ENCODE results near the gene SPATS2.
"Not testable (repeated sequence)": the region's sequence is repeated elsewhere in the genome, so short reads cannot be mapped to it uniquely, and the experiment has no call there.

The SPATS2 gene

DNA sequence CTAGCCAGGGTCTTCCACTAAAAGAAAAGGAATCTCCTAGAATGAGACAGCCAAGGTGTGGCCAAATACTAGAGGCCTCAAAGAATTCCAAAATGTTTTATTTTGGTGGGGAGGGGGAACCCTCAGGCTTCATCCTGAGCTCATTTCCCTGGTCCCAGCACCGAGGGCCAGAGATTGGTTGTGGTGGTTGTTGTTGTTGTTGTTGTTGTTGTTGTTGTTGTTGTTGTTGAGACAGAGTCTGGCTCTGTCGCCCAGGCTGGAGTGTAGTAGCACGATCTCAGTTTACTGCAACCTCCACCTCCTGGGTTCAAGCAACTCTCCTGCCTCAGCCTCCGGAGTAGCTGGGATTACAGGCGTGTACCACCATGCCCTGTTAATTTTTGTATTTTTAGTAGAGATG, 166.9 kb downstream of the SPATS2 start:
- H3K36me3 ChIP-seq (ENCODE audit: insufficient read depth, low read length); H3K4me3 ChIP-seq (ENCODE audit: low read length); H2AFZ ChIP-seq (ENCODE audit: low read depth, low read length); H3K9me3 ChIP-seq (ENCODE audit: low read length): not testable (repeated sequence)
- peaks cover 31% of the 10 kb centered on the region for H3K27me3 ChIP-seq (ENCODE audit: insufficient read depth, low read length)
- peaks cover 14% of the 10 kb centered on the region for H3K4me1 ChIP-seq (ENCODE audit: insufficient read depth, low read length)

DNA sequence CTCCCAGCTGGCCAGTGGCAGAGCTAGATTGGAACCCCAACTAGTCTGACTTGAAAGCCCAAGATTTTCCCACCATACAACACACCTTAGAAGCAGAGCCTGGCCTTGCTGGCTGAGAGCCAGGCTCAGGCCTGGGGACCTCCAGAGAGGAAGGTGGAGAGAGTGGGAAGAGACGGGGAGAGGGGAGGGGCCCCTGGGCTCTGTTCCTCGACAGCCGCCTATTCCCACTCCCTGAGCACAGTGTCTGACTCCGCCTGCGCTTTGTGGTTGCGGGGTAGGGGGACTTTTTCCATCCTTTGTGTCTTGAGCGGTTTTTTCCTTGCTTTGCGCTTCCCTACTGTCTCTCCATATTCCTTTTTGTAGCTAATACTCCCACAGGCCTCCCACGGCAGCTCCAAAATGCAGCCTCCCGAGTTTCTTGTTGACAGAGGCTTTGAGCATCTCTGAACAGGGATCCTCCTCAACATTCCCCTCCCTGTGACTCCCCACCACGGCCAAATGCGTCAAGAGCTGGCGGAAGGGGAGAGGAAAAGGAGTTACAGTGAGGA, 167.5 kb downstream of the SPATS2 start:
- H3K9me3 ChIP-seq (ENCODE audit: low read length): no peaks in the 10 kb centered on the region
- peaks cover 37% of the 10 kb centered on the region for H3K27me3 ChIP-seq (ENCODE audit: insufficient read depth, low read length)
- peaks cover 14% of the 10 kb centered on the region for H3K4me1 ChIP-seq (ENCODE audit: insufficient read depth, low read length)

DNA sequence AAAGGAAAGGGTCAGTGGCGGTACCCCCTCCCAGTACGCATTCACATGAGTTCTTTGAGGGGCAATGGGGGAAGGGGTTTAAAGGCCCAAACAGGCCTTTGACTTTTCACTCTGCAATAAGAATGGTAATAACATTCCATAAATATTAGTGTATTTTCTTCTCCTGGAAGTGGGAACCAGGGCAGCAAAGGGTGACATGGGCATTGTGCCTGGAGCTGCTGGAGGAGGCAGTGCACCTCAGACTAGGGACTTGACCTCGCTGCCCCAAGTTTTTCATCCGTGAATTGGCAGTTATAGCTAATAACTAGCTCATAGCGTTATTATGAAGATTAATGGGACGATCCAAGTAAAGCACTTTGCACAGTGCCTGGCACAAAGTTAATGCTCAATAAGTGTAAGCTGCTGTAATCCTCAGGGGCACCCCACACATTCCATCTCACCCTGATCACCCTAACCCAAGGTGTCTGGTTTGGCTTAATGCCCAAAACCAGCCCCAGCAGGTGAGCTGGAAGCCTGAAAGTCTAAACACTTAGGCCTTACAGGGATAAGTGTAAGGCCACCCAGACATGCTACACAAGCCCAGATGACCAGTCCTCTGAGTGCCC, 168.8 kb downstream of the SPATS2 start:
- Histone ChIP-seq H2AFZ (ENCODE audit: low read depth, low read length) (no peak overlapping the region), H3K4me3 (ENCODE audit: low read length) (no peak overlapping the region), H3K4me1 (ENCODE audit: insufficient read depth, low read length) (peaks cover 14% of the 10 kb centered on the region), H3K9me3 (ENCODE audit: low read length) (no peaks in the 10 kb centered on the region), H3K27me3 (ENCODE audit: insufficient read depth, low read length) (peaks cover 49% of the 10 kb centered on the region), H3K36me3 (ENCODE audit: insufficient read depth, low read length) (no peaks in the 10 kb centered on the region)

More for the DNA sequence above, 167.5 kb downstream of the SPATS2 start:
- H2AFZ ChIP-seq (ENCODE audit: low read depth, low read length): no peak overlapping the region
- peaks cover 2% of the 10 kb centered on the region for H3K36me3 ChIP-seq (ENCODE audit: insufficient read depth, low read length)
- no peak overlapping the region for H3K4me3 ChIP-seq (ENCODE audit: low read length)

DNA sequence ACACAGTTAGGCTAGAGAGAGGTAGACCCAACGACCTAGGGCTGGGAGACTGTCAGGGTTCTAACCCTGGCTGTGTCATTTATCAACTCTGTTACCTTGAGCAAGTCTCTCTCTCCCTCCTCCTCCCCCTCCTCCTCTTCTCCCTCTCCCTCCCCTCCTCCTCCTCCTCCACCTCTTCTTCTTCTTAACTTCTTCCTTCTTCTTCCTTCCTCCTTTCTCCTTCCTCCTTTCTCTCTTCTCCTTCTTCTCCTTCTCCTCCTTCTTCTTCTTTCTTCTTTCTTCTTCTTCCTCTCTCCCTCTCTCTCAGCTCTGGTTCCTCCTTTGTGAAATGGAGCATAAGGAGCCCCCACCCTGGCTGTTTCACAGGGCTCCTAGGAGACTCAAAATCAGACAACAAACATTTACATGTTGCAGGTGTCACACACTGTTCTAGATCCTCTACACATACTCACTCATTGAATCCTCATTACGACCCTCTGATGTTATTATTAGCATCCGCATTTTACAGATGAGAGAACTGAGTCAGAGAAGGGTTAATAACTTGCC, 169.3 kb downstream of the SPATS2 start:
- Histone ChIP-seq H3K9me3 (ENCODE audit: low read length) (no peaks in the 10 kb centered on the region), H3K27me3 (ENCODE audit: insufficient read depth, low read length) (peaks cover 55% of the 10 kb centered on the region), H3K4me1 (ENCODE audit: insufficient read depth, low read length) (peaks cover 14% of the 10 kb centered on the region)

DNA sequence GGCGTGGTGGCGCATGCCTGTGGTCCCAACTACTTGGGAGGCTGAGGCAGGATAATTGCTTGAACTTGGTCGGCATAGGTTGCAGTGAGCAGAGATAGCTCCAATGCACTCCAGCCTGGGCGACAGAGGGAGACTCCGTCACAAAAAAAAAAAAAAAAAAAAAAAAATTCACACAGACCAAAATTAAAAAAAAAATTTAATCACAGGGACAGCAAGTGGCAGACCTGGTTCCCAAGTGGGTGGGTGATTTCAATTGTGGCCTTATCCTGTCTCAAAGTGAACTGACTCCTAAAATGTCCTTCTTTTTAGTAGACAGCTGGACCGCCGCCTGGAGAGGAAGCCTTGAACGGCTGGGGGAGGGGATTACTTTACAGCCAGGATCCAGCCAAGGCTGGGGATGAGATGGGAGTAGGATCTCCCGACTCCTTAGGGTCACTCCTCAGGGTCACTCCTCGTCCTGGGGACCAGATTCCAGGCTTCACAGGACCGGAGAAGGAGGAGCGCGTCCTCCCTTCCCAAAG, 170.0 kb downstream of the SPATS2 start:
- H2AFZ ChIP-seq (ENCODE audit: low read depth, low read length): peak overlapping the region; percentile 85
- H3K4me3 ChIP-seq (ENCODE audit: low read length): peak overlapping the region; percentile 48
- no peaks in the 10 kb centered on the region for H3K36me3 ChIP-seq (ENCODE audit: insufficient read depth, low read length)
- no peaks in the 10 kb centered on the region for H3K9me3 ChIP-seq (ENCODE audit: low read length)
- H3K27me3 ChIP-seq (ENCODE audit: insufficient read depth, low read length): peaks cover 61% of the 10 kb centered on the region
- peaks cover 14% of the 10 kb centered on the region for H3K4me1 ChIP-seq (ENCODE audit: insufficient read depth, low read length)

More for the DNA sequence above, 169.3 kb downstream of the SPATS2 start:
- Histone ChIP-seq H2AFZ (ENCODE audit: low read depth, low read length) (no peak overlapping the region), H3K4me3 (ENCODE audit: low read length) (no peak overlapping the region), H3K36me3 (ENCODE audit: insufficient read depth, low read length) (no peaks in the 10 kb centered on the region)

DNA sequence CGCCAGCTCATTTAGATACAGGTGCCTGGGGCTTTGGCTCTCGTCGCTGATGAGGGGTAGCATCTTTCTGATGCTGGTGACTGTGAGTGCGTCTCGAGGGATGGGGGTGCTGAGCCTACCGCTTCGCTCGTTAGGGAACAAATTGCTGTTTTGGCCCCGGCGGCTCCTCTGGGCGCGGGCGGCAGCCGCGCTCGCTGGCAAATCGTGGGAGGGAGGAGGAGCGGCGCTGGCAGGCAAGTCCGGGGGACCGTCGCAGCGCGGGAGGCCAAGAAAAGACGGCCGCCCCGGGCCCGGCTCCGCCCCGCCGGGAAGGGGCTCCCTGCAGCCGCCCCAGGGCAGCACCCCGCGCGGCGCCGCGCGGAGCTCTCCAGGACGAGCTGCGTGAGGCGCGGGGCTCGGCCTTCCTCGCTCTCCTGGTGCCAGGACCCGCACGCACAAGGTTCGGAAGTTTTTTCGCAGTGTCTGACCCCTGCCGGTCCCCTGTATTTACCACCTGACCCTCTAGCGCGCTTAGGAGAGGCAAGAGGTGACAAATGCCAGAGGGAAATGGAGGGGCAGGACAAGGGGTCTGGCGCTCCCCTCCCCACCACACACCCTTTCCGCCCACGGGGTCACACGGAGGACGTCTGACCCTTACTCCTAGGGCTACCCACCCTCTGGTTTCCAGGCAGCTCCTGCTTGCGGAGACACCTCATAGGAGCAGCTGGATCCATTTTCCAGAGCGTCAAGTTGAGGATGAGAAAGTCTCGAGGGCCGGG, 170.7 kb downstream of the SPATS2 start:
- Histone ChIP-seq H3K27me3 (ENCODE audit: insufficient read depth, low read length) (peaks cover 68% of the 10 kb centered on the region), H3K4me1 (ENCODE audit: insufficient read depth, low read length) (peaks cover 14% of the 10 kb centered on the region), H2AFZ (ENCODE audit: low read depth, low read length) (peak overlapping the region; percentile 85), H3K4me3 (ENCODE audit: low read length) (peak overlapping the region; percentile 48), H3K36me3 (ENCODE audit: insufficient read depth, low read length) (no peaks in the 10 kb centered on the region), H3K9me3 (ENCODE audit: low read length) (no peaks in the 10 kb centered on the region)

DNA sequence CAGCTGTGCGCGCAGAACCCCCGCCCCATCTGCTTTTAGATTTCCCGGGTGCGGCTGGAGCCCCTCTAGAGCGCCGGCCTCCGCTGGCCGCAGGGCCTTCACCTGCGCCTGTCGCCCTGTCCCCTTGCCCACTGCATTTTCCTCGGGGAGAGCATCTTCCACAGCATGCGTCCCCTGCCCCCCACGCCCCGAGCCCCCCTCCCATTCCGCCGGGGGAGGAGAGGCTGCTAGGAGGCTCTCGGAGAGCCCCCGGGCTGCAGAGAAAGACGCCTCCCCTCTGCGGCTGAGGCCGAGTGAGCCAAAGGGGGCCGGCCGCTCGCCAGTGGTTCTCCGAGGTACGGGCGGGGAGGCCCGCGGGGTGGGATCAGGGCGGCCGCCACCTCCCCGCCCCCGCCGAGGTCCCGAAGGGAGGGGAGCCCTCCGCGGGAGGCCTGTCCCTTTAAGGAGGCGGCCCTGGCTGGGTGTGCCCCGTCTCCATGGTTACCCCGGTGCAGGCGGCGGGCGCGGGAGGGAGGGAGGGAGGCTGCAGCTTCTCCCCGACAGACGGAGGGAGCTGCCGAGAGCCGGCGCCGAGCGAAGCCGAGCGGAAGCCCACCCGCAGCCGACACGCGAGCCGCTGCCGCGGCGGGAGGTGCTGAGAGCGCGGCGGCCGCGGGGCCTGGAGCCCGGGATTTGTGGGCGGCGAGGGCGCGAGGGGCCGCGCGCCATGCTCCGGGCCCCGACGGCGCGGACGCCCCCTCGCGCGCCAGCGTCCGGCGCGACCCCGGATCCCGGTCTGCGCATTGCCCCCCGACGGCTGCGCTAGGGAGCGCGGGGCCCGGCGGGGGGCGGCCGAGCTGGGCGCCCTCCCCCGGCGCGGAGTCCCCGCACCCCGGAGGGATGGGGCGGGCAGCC, 171.5 kb downstream of the SPATS2 start, which contains the start of gene KCNH3:
Gene KCNH3, plus strand, starts transcription at position 521 of the 894 bp plus-strand sequence. CDS start 387 bp downstream, outside the sequence.
- Histone ChIP-seq H3K4me1 (ENCODE audit: insufficient read depth, low read length) (peaks cover 17% of the 10 kb centered on the region), H3K9me3 (ENCODE audit: low read length) (no peaks in the 10 kb centered on the region), H3K4me3 (ENCODE audit: low read length) (peak within 1 kb of the TSS; percentile 48), H2AFZ (ENCODE audit: low read depth, low read length) (peak within 1 kb of the TSS; percentile 85), H3K27me3 (ENCODE audit: insufficient read depth, low read length) (peaks cover 75% of the 10 kb centered on the region), H3K36me3 (ENCODE audit: insufficient read depth, low read length) (no peaks in the 10 kb centered on the region)

DNA sequence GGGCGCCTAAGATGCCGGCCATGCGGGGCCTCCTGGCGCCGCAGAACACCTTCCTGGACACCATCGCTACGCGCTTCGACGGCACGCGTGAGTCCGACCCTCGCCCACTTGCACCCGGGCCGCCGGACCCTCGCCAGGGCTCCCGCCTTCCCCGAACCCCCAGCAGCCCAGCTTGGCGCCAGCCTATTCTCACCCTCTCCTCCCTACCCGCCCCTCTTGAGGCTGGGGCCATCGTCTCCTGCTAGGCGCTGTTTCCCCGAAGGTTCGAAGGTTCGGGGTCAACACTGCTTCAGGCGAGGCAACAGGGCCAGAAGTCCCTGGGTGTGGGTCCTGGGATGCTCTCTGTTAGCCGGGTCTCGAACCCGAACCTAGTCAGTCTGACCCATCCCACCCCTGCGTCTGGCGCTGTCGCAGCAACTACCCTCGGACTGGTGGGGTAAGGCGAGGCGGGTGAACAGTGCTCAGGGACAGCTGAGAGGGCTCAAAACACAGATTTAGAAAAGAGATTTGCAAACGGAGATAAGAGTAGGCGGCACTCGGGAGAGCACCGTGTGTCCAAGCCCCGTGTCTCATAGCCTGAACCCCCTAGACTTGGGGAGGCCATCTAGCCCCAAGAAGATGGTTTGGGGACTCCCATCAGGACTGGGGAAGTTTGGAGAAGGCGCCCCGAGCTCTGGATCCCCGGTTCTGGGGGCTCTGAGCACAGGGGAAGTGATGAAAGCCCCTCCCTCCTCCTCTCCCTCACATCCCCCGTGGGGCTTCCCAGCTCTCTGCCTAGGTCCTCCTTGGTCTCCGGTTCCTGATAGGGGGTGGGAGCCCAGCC, 172.4 kb downstream of the SPATS2 start:
- peaks cover 24% of the 10 kb centered on the region for H3K4me1 ChIP-seq (ENCODE audit: insufficient read depth, low read length)
- no peak overlapping the region for H3K4me3 ChIP-seq (ENCODE audit: low read length)
- H3K36me3 ChIP-seq (ENCODE audit: insufficient read depth, low read length): no peaks in the 10 kb centered on the region
- H3K9me3 ChIP-seq (ENCODE audit: low read length): no peaks in the 10 kb centered on the region
- peaks cover 82% of the 10 kb centered on the region for H3K27me3 ChIP-seq (ENCODE audit: insufficient read depth, low read length)
- H2AFZ ChIP-seq (ENCODE audit: low read depth, low read length): no peak overlapping the region

DNA sequence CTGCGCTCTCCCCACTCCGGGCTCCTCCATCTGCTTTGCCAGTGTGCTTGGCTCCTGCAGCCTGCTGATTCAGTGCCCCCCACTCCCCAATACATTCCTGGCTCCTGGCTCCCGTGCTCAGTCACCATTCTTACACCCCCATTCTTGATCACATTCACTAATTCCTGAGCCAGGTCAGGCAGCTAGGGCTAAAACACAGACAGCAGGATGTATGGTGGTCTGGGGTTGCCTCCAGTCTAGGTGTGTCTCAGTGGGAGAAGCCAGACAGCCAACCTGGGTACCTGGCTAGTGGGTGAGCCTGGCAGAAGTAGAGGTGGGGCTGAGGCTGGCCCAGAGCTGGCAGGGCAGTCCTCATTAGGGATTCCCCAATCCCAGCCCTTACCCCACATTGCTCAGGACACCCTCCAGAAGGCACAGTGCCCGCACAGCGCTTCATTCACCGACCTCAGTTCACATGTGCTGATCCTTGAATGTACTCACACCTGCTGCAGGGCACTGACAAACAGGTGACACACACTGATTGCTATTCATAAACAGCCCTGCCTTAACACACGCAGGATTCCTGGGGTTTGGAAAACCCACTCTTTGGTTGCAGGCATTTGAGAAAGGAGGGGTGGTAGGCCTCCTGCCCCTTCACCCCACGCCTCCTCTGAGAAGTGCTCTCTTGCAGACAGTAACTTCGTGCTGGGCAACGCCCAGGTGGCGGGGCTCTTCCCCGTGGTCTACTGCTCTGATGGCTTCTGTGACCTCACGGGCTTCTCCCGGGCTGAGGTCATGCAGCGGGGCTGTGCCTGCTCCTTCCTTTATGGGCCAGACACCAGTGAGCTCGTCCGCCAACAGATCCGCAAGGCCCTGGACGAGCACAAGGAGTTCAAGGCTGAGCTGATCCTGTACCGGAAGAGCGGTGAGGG, 173.2 kb downstream of the SPATS2 start:
- no peak overlapping the region for H3K4me3 ChIP-seq (ENCODE audit: low read length)
- H2AFZ ChIP-seq (ENCODE audit: low read depth, low read length): no peak overlapping the region
- H3K9me3 ChIP-seq (ENCODE audit: low read length): no peaks in the 10 kb centered on the region
- H3K27me3 ChIP-seq (ENCODE audit: insufficient read depth, low read length): peaks cover 86% of the 10 kb centered on the region
- H3K36me3 ChIP-seq (ENCODE audit: insufficient read depth, low read length): no peaks in the 10 kb centered on the region
- H3K4me1 ChIP-seq (ENCODE audit: insufficient read depth, low read length): peaks cover 23% of the 10 kb centered on the region

DNA sequence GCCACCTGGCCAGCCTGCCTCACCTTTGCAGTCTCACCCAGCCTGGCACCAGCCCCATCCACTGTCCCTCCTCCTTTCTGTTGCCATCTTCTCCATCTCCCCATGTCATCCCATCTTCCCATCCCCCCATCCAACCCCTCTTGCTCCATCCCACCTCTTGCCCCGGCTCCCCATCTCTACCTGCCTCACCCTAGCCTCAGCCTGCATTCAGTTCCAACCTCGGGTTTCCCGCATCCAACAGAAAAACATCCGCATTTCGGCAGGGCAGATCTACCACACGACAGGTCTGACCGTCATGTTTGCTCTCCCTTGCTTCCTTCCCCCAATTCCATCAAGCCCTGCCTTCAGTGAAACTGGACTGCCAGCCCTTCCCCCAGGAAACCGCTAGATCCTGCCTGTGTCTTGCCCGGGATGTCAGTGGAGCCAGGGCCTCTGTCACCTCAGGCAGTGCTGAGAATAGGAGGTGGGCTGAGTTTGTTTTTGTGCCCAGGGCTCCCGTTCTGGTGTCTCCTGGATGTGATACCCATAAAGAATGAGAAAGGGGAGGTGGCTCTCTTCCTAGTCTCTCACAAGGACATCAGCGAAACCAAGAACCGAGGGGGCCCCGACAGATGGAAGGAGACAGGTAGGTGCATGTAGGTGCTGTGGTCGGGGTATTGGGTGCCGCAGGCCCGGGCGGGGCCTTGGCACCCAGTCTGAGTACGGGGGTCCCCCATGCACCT, 174.0 kb downstream of the SPATS2 start:
- Histone ChIP-seq H3K4me3 (ENCODE audit: low read length) (no peak overlapping the region), H2AFZ (ENCODE audit: low read depth, low read length) (no peak overlapping the region), H3K36me3 (ENCODE audit: insufficient read depth, low read length) (no peaks in the 10 kb centered on the region), H3K4me1 (ENCODE audit: insufficient read depth, low read length) (peaks cover 17% of the 10 kb centered on the region), H3K9me3 (ENCODE audit: low read length) (no peaks in the 10 kb centered on the region), H3K27me3 (ENCODE audit: insufficient read depth, low read length) (peaks cover 86% of the 10 kb centered on the region)

All from neuron (in vitro differentiated cells).